IMR-90 (cell line): ENCODE results near the gene TRIM33. TPM values are rescaled to one million over a fixed set of nuclear protein-coding genes. Genes with fewer than 3 reads are reported as not detected.
"Not testable (repeated sequence)": the region's sequence is repeated elsewhere in the genome, so short reads cannot be mapped to it uniquely, and the experiment has no call there.

Source experiments
- ATAC-seq: fragments of 200-7000 bp; cut with Tn5 transposase; 2 replicates; pipeline ENCODE4 v1.9.1; 2020; ENCODE audit warnings: low read depth, mild to moderate bottlenecking, moderate library complexity
- BruUV-seq: library from RNA; stranded (reverse); fragments of 400-500 nt; replicated peaks from 2 replicates; lab custom pipeline; 2021; lab: Mats Ljungman, UMichigan
- CTCF ChIA-PET: fragments of 300-600 bp; formaldehyde crosslinking; extraction: SDS; loops from one replicate; lab custom pipeline; 2021; ENCODE audit warnings: antibody characterized with exemption; lab: Yijun Ruan, JAX
- POLR2A ChIA-PET: fragments of 300-600 bp; sonication (Branson Sonifier 250); formaldehyde crosslinking; loops from one replicate; lab custom pipeline; 2022; ENCODE audit warnings: antibody characterized with exemption; ENCODE audit not compliant: unreplicated experiment; lab: Charles Lee
- DNase-seq: peaks from one replicate; pipeline ENCODE4 v3.0.0; 2013
- H2AFZ ChIP-seq: replicated peaks from 2 replicates; pipeline ENCODE3; 2013; ENCODE audit warnings: low read length, mild to moderate bottlenecking; ENCODE audit not compliant: poor library complexity
- H2AK5ac ChIP-seq: 2 replicates; pipeline ENCODE4 v1.6.1; 2013; ENCODE audit warnings: low read depth, low read length, inconsistent platforms
- H2AK9ac ChIP-seq: replicated peaks from 2 replicates; pipeline ENCODE3; 2013; ENCODE audit warnings: mild to moderate bottlenecking, low read depth, low read length, moderate library complexity; ENCODE audit not compliant: poor library complexity
- H2BK120ac ChIP-seq: 2 replicates; pipeline ENCODE4 v1.6.1; 2013; ENCODE audit warnings: low read depth, low read length, inconsistent platforms
- H2BK15ac ChIP-seq: 3 replicates; pipeline ENCODE4 v1.6.1; 2013; ENCODE audit warnings: low read depth, low read length, inconsistent platforms
- H2BK20ac ChIP-seq: 2 replicates; pipeline ENCODE4 v1.6.1; 2013; ENCODE audit warnings: low read depth, mild to moderate bottlenecking, inconsistent platforms, low read length, moderate library complexity
- H2BK5ac ChIP-seq: 2 replicates; pipeline ENCODE4 v1.6.1; 2013; ENCODE audit warnings: mild to moderate bottlenecking, low read depth, low read length, inconsistent platforms; ENCODE audit not compliant: poor library complexity, severe bottlenecking
- H3K14ac ChIP-seq: replicated peaks from 2 replicates; pipeline ENCODE4 v1.6.1; 2013; ENCODE audit warnings: low read depth, low read length, inconsistent platforms
- H3K18ac ChIP-seq: 2 replicates; pipeline ENCODE4 v1.6.1; 2013; ENCODE audit warnings: low read depth, low read length, control low read depth
- H3K23ac ChIP-seq: 2 replicates; pipeline ENCODE4 v1.6.1; 2013; ENCODE audit warnings: low read depth, low read length, inconsistent platforms
- H3K27ac ChIP-seq: 2 replicates; pipeline ENCODE4 v1.5.1; 2013; ENCODE audit warnings: mild to moderate bottlenecking, control low read depth, low read length; ENCODE audit not compliant: insufficient read depth
- H3K27me3 ChIP-seq: 2 replicates; pipeline ENCODE4 v1.6.1; 2013; ENCODE audit warnings: low read length; ENCODE audit not compliant: control insufficient read depth, insufficient read depth
- H3K36me3 ChIP-seq: 2 replicates; pipeline ENCODE4 v1.6.1; 2013; ENCODE audit warnings: low read length, mixed read lengths; ENCODE audit not compliant: control insufficient read depth, insufficient read depth
- H3K4ac ChIP-seq: 2 replicates; pipeline ENCODE4 v1.6.1; 2013; ENCODE audit warnings: low read depth, low read length, inconsistent platforms
- H3K4me1 ChIP-seq: 2 replicates; pipeline ENCODE4 v1.6.1; 2013; ENCODE audit warnings: low read length, mixed read lengths; ENCODE audit not compliant: control insufficient read depth, insufficient read depth
- H3K4me2 ChIP-seq: 2 replicates; pipeline ENCODE4 v1.6.1; 2013; ENCODE audit warnings: low read depth, mild to moderate bottlenecking, control low read depth, low read length, moderate library complexity
- H3K4me3 ChIP-seq: 2 replicates; pipeline ENCODE4 v1.5.1; 2013; ENCODE audit warnings: low read depth, mild to moderate bottlenecking, control low read depth, low read length, moderate library complexity; ENCODE audit not compliant: insufficient read depth
- H3K56ac ChIP-seq: 2 replicates; pipeline ENCODE4 v1.6.1; 2013; ENCODE audit warnings: low read length, inconsistent platforms; ENCODE audit not compliant: insufficient read depth; ENCODE audit errors: extremely low read depth
- H3K79me1 ChIP-seq, 2 experiments: 2 replicates each; pipeline ENCODE4 v1.6.1; 2013; ENCODE audit warnings: low read length in 2 of 2, inconsistent platforms in 1 of 2, low read depth in 1 of 2
- H3K9ac ChIP-seq: 2 replicates; pipeline ENCODE4 v1.6.1; 2013; ENCODE audit warnings: low read depth, low read length, control low read depth
- H3K9me1 ChIP-seq: 2 replicates; pipeline ENCODE4 v1.6.1; 2013; ENCODE audit warnings: low read length, inconsistent platforms; ENCODE audit not compliant: insufficient read depth
- H3K9me3 ChIP-seq: 2 replicates; pipeline ENCODE4 v1.6.1; 2013; ENCODE audit warnings: low read length; ENCODE audit not compliant: control insufficient read depth, insufficient read depth
- H4K20me1 ChIP-seq: 2 replicates; pipeline ENCODE4 v1.6.1; 2013; ENCODE audit warnings: low read length, inconsistent platforms; ENCODE audit not compliant: insufficient read depth
- H4K5ac ChIP-seq: 2 replicates; pipeline ENCODE4 v1.6.1; 2013; ENCODE audit warnings: mild to moderate bottlenecking, low read depth, low read length, control low read depth
- H4K8ac ChIP-seq, 2 experiments: 2 replicates each; pipeline ENCODE4 v1.6.1; 2013; ENCODE audit warnings: low read depth in 2 of 2, low read length in 2 of 2, control low read depth in 1 of 2, inconsistent platforms in 1 of 2
- H4K91ac ChIP-seq: 2 replicates; pipeline ENCODE4 v1.6.1; 2013; ENCODE audit warnings: low read depth, low read length, inconsistent platforms; ENCODE audit not compliant: insufficient read depth
- WGBS, 2 experiments: methylation state at CpG; one replicate each; pipeline versions ENCODE4 v1.1.5 to v1.1.7; 2013; ENCODE audit warnings: missing lambda C conversion rate in 2 of 2; ENCODE audit not compliant: insufficient read length in 1 of 2; ENCODE audit errors: extremely low coverage in 2 of 2; 5-methylcytosine and 5-hydroxymethylcytosine counted together
- dilution Hi-C: fragments of 300-500 bp; cut with HindIII; formaldehyde crosslinking; loops from one replicate; pipeline ENCODE4 v1.14.3; 2018; ENCODE audit warnings: low sequenced_read_pairs; ENCODE audit not compliant: unreplicated experiment
- in situ Hi-C: fragments of 300-500 bp; cut with MboI; formaldehyde crosslinking; loops from 3 replicates; pipeline ENCODE4 v1.14.3; 2019; ENCODE audit warnings: low sequenced_read_pairs, inconsistent platforms, mixed read lengths
- intact Hi-C: fragments of 100-400 bp; cut with micrococcal nuclease; formaldehyde crosslinking; loops from 2 replicates; pipeline ENCODE4 v1.10.0; 2022
- polyA plus RNA-seq, 3 experiments: library from polyadenylated mRNA; depleted of rRNA; stranded (reverse); fragments of >200 nt; gene quantifications; 2 replicates each; pipeline ENCODE4 v1.2.3, GENCODE V29; 2012; ENCODE audit warnings: low replicate concordance in 1 of 3
- total RNA-seq: library from RNA; depleted of rRNA; stranded (reverse); fragments of >200 nt; gene quantifications from 2 replicates; pipeline ENCODE4 v1.2.3, GENCODE V29; 2012

The TRIM33 gene
- total and polyA plus RNA-seq, 2 of the 4 experiments (the other 2 are of a cell fraction): 9.5 to 40.1 TPM

- H3K9me1 ChIP-seq, H3K9ac ChIP-seq, H3K56ac ChIP-seq, H3K27me3 ChIP-seq, H2AK5ac ChIP-seq, H4K5ac ChIP-seq, H3K4ac ChIP-seq, H2AFZ ChIP-seq, H2AK9ac ChIP-seq, H3K9me3 ChIP-seq, H3K23ac ChIP-seq, H2BK15ac ChIP-seq, H3K4me1 ChIP-seq, DNase-seq, ATAC-seq, H2BK120ac ChIP-seq, intact Hi-C loops, dilution Hi-C loops, in situ Hi-C loops, H2BK20ac ChIP-seq, H3K18ac ChIP-seq, H3K4me2 ChIP-seq, CTCF ChIA-PET, POLR2A ChIA-PET, H3K27ac ChIP-seq, H2BK5ac ChIP-seq, H4K91ac ChIP-seq, BruUV-seq, H3K4me3 ChIP-seq, H3K14ac ChIP-seq, H3K36me3 ChIP-seq, H4K8ac ChIP-seq: not testable (repeated sequence)
- 100% methylated on average over 3 of the region's 17 CpGs; no CpG with 5 or more reads in 1 of the 2 experiments for WGBS, 2 experiments
- peaks cover 23 to 28% of the 10 kb centered on the region in 2 experiments for H3K79me1 ChIP-seq
- peaks cover 24% of the 10 kb centered on the region for H4K20me1 ChIP-seq
Measured at GRCh38 chr1:114479636-114480035, 31.4 kb downstream of the TRIM33 start.
